Measurements from ENCODE around the gene CHMP4B. TPM values are rescaled to one million over a fixed set of nuclear protein-coding genes. Genes with fewer than 3 reads are reported as not detected.

The CHMP4B gene
- total and polyA plus RNA-seq, 2 donors (not counting 1 experiment from before 2014, with no cell fraction given) = 62.3 to 83.9 TPM

DNA sequence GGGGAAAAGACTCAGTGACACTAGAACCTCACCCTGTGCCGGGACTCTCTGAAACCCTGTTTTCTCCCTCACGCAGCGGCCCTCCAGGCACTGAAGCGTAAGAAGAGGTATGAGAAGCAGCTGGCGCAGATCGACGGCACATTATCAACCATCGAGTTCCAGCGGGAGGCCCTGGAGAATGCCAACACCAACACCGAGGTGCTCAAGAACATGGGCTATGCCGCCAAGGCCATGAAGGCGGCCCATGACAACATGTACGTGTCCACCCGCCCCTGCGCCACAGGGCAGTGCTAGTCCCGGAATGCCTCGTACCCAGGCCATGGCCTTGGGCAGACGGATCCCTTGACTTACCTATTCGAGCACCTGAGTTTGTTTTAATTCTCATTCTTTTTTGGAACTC, 37.2 kb downstream of the CHMP4B start:
- Mint-ChIP-seq H3K4me1 (peaks cover 47% of the 10 kb centered on the region), H3K9me3 (ENCODE audit: insufficient read depth) (no peaks in the 10 kb centered on the region), H3K27me3 (no peaks in the 10 kb centered on the region), H3K27ac (no peak overlapping the region), H3K4me3 (no peak overlapping the region)
- ChIA-PET CTCF (interaction anchor here (0.6 kb wide), 1 partner anchor 255 kb away, joined by 4 read pairs; no protein-coding TSS in a partner anchor), POLR2A (no interaction called here)
- Histone ChIP-seq H3K9me3 (ENCODE audit: control extremely low read depth in 1 of 3, control insufficient read depth in 2 of 3, insufficient read depth in 1 of 3, low read length in 2 of 3) (no peaks in the 10 kb centered on the region), H3K27me3 (replicated peaks in 1 of 4; ENCODE audit: control extremely low read depth in 1 of 4, control insufficient read depth in 3 of 4, insufficient read depth in 4 of 4, low read length in 3 of 4) (no peaks in the 10 kb centered on the region), H3K4me1 (ENCODE audit: control insufficient read depth in 2 of 2, insufficient read depth in 2 of 2, low read length in 2 of 2) (peaks cover 16 to 18% of the 10 kb centered on the region in 2 donors), H3K9ac (ENCODE audit: low read length) (no peak overlapping the region), H4K20me1 (ENCODE audit: control insufficient read depth, insufficient read depth, low read length, poor library complexity, severe bottlenecking) (peaks cover 90% of the 10 kb centered on the region), H3K4me2 (replicated peaks; ENCODE audit: low read depth, low read length, poor library complexity, severe bottlenecking) (no peak overlapping the region), H3K79me2 (ENCODE audit: control insufficient read depth, insufficient read depth, low read length) (peaks cover 58% of the 10 kb centered on the region), H3K36me3 (replicated peaks in 1 of 2; ENCODE audit: control extremely low read depth in 1 of 2, control insufficient read depth in 1 of 2, extremely low read depth in 1 of 2, insufficient read depth in 2 of 2, low read length in 1 of 2) (peaks cover 0 to 51% of the 10 kb centered on the region in 2 experiments), H2AFZ (ENCODE audit: insufficient read depth, low read depth, low read length, poor library complexity, severe bottlenecking) (no peak overlapping the region), H3K4me3 (ENCODE audit: control extremely low read depth in 1 of 5, extremely low read depth in 1 of 5, insufficient read depth in 1 of 5, low read depth in 2 of 5, low read length in 4 of 5) (no peak overlapping the region), H3K27ac (ENCODE audit: low read length in 2 of 2) (no peak overlapping the region)
- no peak for DNase-seq
- intact Hi-C loops (cut with micrococcal nuclease) = no loop called here
- TF ChIP-seq, protein P1, sequence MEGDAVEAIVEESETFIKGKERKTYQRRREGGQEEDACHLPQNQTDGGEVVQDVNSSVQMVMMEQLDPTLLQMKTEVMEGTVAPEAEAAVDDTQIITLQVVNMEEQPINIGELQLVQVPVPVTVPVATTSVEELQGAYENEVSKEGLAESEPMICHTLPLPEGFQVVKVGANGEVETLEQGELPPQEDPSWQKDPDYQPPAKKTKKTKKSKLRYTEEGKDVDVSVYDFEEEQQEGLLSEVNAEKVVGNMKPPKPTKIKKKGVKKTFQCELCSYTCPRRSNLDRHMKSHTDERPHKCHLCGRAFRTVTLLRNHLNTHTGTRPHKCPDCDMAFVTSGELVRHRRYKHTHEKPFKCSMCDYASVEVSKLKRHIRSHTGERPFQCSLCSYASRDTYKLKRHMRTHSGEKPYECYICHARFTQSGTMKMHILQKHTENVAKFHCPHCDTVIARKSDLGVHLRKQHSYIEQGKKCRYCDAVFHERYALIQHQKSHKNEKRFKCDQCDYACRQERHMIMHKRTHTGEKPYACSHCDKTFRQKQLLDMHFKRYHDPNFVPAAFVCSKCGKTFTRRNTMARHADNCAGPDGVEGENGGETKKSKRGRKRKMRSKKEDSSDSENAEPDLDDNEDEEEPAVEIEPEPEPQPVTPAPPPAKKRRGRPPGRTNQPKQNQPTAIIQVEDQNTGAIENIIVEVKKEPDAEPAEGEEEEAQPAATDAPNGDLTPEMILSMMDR (IDR thresholded peaks at IDR 0.05) = no peak
- TF ChIP-seq EZH2 (IDR thresholded peaks at IDR 0.05; ENCODE audit: borderline replicate concordance, insufficient read depth, low read depth, low read length, poor library complexity, severe bottlenecking) = no peak
- ATAC-seq (ENCODE audit: low read depth) = no peak
- 97% methylated on average over 19 of the region's 19 CpGs for WGBS (ENCODE audit: insufficient coverage)

DNA sequence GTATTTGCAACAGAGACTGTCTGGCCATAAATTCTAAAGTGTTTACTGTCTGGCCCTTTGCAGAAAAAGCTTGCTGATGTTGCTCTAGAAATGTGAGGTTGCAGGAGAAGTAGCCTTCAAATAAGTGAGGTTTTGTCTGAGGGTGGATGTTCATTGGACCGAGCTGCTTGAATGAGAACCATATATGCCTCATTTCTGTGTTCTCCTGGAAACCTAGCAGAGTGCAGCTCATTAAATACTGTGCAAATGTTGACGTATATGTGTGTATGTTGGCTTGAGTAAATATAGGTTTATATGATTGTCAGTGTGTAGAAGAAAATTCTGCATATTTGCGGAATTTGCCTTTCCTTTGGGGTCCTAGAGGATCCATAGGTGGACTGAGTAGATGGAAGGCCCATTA, 39.0 kb downstream of the CHMP4B start:
- H3K27ac ChIP-seq (ENCODE audit: low read length in 2 of 2) = no peak overlapping the region
- no peak for TF ChIP-seq EZH2 (IDR thresholded peaks at IDR 0.05; ENCODE audit: borderline replicate concordance, insufficient read depth, low read depth, low read length, poor library complexity, severe bottlenecking)
- TF ChIP-seq, protein P1 (IDR thresholded peaks at IDR 0.05) = no peak
- no peak overlapping the region for H2AFZ ChIP-seq (ENCODE audit: insufficient read depth, low read depth, low read length, poor library complexity, severe bottlenecking)
- H3K27ac Mint-ChIP-seq = peak overlapping the region; percentile 3
- no peak overlapping the region for H3K9ac ChIP-seq (ENCODE audit: low read length)
- peaks cover 73% of the 10 kb centered on the region for H4K20me1 ChIP-seq (ENCODE audit: control insufficient read depth, insufficient read depth, low read length, poor library complexity, severe bottlenecking)
- H3K4me3 ChIP-seq (ENCODE audit: control extremely low read depth in 1 of 5, extremely low read depth in 1 of 5, insufficient read depth in 1 of 5, low read depth in 2 of 5, low read length in 4 of 5) = no peak overlapping the region
- 93% methylated on average over 3 of the region's 3 CpGs for WGBS (ENCODE audit: insufficient coverage)
- ATAC-seq (ENCODE audit: low read depth) (no peak), DNase-seq (no peak)
- intact Hi-C loops (cut with micrococcal nuclease) = no loop called here
- peaks cover 33% of the 10 kb centered on the region for H3K4me1 Mint-ChIP-seq
- POLR2A ChIA-PET = no interaction called here
- no peaks in the 10 kb centered on the region for H3K27me3 Mint-ChIP-seq
- peaks cover 40% of the 10 kb centered on the region for H3K79me2 ChIP-seq (ENCODE audit: control insufficient read depth, insufficient read depth, low read length)
- no peak overlapping the region for H3K4me2 ChIP-seq (replicated peaks; ENCODE audit: low read depth, low read length, poor library complexity, severe bottlenecking)
- no peak overlapping the region for H3K4me3 Mint-ChIP-seq
- no peaks in the 10 kb centered on the region for H3K9me3 Mint-ChIP-seq (ENCODE audit: insufficient read depth)
- peaks cover 5% of the 10 kb centered on the region in 2 donors for H3K4me1 ChIP-seq (ENCODE audit: control insufficient read depth in 2 of 2, insufficient read depth in 2 of 2, low read length in 2 of 2)
- peaks cover 0 to 66% of the 10 kb centered on the region in 2 experiments for H3K36me3 ChIP-seq (replicated peaks in 1 of 2; ENCODE audit: control extremely low read depth in 1 of 2, control insufficient read depth in 1 of 2, extremely low read depth in 1 of 2, insufficient read depth in 2 of 2, low read length in 1 of 2)
- CTCF ChIA-PET = no interaction called here
- H3K27me3 ChIP-seq (replicated peaks in 1 of 4; ENCODE audit: control extremely low read depth in 1 of 4, control insufficient read depth in 3 of 4, insufficient read depth in 4 of 4, low read length in 3 of 4) = no peaks in the 10 kb centered on the region
- no peaks in the 10 kb centered on the region for H3K9me3 ChIP-seq (ENCODE audit: control extremely low read depth in 1 of 3, control insufficient read depth in 2 of 3, insufficient read depth in 1 of 3, low read length in 2 of 3)

All from B cell (primary cell).